GM23338 (cell line): ENCODE results near the gene ZBTB7C.

Source experiments
- CREB1 ChIP-seq: fragments of 250-450 bp; sonication (Bioruptor Pico); IDR thresholded peaks from 2 replicates; pipeline ENCODE4 v1.5.0; 2020; ENCODE audit warnings: low read depth, mild to moderate bottlenecking, moderate library complexity
- EZH2 ChIP-seq: fragments of 200-600 bp; sonication (generic); IDR thresholded peaks from one replicate; pipeline ENCODE4 v1.8.0; 2017; ENCODE audit warnings: antibody characterized with exemption, mild to moderate bottlenecking, low read depth; ENCODE audit not compliant: unreplicated experiment
- POLR2AphosphoS5 ChIP-seq: IDR thresholded peaks from 2 replicates; pipeline ENCODE4 v1.6.1; 2016; ENCODE audit warnings: antibody characterized with exemption, low read depth
- TF ChIP-seq, protein P1 (sequence below), 2 experiments: fragments of 200-600 bp in 1 of 2; sonication (generic) in 1 of 2; conservative IDR thresholded peaks; 2 replicates each; pipeline versions ENCODE4 v1.5.1 to v1.6.1; 2016 to 2017; ENCODE audit warnings: antibody characterized with exemption in 2 of 2, low read depth in 2 of 2, mild to moderate bottlenecking in 2 of 2, moderate library complexity in 1 of 2
- TF ChIP-seq, protein P2 (sequence below): IDR thresholded peaks from one replicate; pipeline ENCODE4 v1.6.1; 2018; ENCODE audit warnings: antibody characterized with exemption; ENCODE audit not compliant: unreplicated experiment
- TF ChIP-seq, protein P3 (sequence below): fragments of 250-450 bp; sonication (Bioruptor Pico); IDR thresholded peaks from 2 replicates; pipeline ENCODE4 v1.5.0; 2020; ENCODE audit warnings: mild to moderate bottlenecking, moderate library complexity

DNA sequence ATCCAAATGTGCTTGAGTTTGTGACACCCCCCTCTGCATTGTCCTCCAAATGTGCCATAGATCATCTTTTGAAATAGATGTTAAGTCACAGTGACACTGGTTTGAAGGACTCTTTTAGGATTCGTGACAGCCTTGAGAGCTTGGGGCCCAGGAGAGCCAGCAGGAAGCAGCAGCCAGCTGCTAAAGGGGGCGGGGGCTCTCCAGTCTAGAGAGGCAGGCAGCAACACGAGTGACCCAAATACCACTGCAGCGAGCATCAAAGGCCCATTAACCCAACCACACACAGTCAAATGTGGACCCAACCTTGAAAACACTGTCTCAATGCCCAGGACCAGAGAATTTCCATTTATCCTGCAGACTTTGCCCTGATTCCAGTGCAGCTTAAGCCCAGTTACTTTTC lies 75.6 kb downstream of the ZBTB7C start:
- TF ChIP-seq EZH2 (no peak), CREB1 (CRISPR knock-in tag) (no peak), POLR2AphosphoS5 (no peak)
- TF ChIP-seq, protein P1, sequence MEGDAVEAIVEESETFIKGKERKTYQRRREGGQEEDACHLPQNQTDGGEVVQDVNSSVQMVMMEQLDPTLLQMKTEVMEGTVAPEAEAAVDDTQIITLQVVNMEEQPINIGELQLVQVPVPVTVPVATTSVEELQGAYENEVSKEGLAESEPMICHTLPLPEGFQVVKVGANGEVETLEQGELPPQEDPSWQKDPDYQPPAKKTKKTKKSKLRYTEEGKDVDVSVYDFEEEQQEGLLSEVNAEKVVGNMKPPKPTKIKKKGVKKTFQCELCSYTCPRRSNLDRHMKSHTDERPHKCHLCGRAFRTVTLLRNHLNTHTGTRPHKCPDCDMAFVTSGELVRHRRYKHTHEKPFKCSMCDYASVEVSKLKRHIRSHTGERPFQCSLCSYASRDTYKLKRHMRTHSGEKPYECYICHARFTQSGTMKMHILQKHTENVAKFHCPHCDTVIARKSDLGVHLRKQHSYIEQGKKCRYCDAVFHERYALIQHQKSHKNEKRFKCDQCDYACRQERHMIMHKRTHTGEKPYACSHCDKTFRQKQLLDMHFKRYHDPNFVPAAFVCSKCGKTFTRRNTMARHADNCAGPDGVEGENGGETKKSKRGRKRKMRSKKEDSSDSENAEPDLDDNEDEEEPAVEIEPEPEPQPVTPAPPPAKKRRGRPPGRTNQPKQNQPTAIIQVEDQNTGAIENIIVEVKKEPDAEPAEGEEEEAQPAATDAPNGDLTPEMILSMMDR (conservative IDR thresholded peaks at IDR 0.05; ENCODE audit: low read depth in 2 of 2), result no peak
- TF ChIP-seq, protein P2, sequence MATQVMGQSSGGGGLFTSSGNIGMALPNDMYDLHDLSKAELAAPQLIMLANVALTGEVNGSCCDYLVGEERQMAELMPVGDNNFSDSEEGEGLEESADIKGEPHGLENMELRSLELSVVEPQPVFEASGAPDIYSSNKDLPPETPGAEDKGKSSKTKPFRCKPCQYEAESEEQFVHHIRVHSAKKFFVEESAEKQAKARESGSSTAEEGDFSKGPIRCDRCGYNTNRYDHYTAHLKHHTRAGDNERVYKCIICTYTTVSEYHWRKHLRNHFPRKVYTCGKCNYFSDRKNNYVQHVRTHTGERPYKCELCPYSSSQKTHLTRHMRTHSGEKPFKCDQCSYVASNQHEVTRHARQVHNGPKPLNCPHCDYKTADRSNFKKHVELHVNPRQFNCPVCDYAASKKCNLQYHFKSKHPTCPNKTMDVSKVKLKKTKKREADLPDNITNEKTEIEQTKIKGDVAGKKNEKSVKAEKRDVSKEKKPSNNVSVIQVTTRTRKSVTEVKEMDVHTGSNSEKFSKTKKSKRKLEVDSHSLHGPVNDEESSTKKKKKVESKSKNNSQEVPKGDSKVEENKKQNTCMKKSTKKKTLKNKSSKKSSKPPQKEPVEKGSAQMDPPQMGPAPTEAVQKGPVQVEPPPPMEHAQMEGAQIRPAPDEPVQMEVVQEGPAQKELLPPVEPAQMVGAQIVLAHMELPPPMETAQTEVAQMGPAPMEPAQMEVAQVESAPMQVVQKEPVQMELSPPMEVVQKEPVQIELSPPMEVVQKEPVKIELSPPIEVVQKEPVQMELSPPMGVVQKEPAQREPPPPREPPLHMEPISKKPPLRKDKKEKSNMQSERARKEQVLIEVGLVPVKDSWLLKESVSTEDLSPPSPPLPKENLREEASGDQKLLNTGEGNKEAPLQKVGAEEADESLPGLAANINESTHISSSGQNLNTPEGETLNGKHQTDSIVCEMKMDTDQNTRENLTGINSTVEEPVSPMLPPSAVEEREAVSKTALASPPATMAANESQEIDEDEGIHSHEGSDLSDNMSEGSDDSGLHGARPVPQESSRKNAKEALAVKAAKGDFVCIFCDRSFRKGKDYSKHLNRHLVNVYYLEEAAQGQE, result no peak
- TF ChIP-seq, protein P3, sequence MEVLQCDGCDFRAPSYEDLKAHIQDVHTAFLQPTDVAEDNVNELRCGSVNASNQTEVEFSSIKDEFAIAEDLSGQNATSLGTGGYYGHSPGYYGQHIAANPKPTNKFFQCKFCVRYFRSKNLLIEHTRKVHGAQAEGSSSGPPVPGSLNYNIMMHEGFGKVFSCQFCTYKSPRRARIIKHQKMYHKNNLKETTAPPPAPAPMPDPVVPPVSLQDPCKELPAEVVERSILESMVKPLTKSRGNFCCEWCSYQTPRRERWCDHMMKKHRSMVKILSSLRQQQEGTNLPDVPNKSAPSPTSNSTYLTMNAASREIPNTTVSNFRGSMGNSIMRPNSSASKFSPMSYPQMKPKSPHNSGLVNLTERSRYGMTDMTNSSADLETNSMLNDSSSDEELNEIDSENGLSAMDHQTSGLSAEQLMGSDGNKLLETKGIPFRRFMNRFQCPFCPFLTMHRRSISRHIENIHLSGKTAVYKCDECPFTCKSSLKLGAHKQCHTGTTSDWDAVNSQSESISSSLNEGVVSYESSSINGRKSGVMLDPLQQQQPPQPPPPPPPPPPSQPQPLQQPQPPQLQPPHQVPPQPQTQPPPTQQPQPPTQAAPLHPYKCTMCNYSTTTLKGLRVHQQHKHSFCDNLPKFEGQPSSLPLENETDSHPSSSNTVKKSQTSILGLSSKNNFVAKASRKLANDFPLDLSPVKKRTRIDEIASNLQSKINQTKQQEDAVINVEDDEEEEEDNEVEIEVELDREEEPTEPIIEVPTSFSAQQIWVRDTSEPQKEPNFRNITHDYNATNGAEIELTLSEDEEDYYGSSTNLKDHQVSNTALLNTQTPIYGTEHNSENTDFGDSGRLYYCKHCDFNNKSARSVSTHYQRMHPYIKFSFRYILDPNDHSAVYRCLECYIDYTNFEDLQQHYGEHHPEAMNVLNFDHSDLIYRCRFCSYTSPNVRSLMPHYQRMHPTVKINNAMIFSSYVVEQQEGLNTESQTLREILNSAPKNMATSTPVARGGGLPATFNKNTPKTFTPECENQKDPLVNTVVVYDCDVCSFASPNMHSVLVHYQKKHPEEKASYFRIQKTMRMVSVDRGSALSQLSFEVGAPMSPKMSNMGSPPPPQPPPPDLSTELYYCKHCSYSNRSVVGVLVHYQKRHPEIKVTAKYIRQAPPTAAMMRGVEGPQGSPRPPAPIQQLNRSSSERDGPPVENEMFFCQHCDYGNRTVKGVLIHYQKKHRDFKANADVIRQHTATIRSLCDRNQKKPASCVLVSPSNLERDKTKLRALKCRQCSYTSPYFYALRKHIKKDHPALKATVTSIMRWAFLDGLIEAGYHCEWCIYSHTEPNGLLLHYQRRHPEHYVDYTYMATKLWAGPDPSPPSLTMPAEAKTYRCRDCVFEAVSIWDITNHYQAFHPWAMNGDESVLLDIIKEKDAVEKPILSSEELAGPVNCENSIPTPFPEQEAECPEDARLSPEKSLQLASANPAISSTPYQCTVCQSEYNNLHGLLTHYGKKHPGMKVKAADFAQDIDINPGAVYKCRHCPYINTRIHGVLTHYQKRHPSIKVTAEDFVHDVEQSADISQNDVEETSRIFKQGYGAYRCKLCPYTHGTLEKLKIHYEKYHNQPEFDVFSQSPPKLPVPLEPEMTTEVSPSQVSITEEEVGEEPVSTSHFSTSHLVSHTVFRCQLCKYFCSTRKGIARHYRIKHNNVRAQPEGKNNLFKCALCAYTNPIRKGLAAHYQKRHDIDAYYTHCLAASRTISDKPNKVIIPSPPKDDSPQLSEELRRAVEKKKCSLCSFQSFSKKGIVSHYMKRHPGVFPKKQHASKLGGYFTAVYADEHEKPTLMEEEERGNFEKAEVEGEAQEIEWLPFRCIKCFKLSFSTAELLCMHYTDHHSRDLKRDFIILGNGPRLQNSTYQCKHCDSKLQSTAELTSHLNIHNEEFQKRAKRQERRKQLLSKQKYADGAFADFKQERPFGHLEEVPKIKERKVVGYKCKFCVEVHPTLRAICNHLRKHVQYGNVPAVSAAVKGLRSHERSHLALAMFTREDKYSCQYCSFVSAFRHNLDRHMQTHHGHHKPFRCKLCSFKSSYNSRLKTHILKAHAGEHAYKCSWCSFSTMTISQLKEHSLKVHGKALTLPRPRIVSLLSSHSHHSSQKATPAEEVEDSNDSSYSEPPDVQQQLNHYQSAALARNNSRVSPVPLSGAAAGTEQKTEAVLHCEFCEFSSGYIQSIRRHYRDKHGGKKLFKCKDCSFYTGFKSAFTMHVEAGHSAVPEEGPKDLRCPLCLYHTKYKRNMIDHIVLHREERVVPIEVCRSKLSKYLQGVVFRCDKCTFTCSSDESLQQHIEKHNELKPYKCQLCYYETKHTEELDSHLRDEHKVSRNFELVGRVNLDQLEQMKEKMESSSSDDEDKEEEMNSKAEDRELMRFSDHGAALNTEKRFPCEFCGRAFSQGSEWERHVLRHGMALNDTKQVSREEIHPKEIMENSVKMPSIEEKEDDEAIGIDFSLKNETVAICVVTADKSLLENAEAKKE (CRISPR knock-in tag), result no peak
